Hepatocyte (in vitro differentiated cells): ENCODE results near the gene TXNRD1. TPM values are rescaled to one million over a fixed set of nuclear protein-coding genes. Genes with fewer than 3 reads are reported as not detected.
"Not testable (repeated sequence)": the region's sequence is repeated elsewhere in the genome, so short reads cannot be mapped to it uniquely, and the experiment has no call there.

Source experiments
- DNase-seq: peaks from one replicate; pipeline ENCODE4 v3.0.0-alpha.2; 2016; ENCODE audit warnings: low spot score
- H2AFZ ChIP-seq: fragments of 200-600 bp; sonication (generic); 2 replicates; pipeline ENCODE4 v1.6.0; 2016; ENCODE audit warnings: antibody characterized with exemption, mild to moderate bottlenecking
- H3K27ac ChIP-seq: fragments of 200-600 bp; sonication (generic); 2 replicates; pipeline ENCODE4 v1.5.1; 2016; ENCODE audit warnings: mild to moderate bottlenecking
- H3K27me3 ChIP-seq: fragments of 200-600 bp; sonication (generic); 2 replicates; pipeline ENCODE4 v1.6.1; 2016
- H3K36me3 ChIP-seq: fragments of 200-600 bp; sonication (generic); replicated peaks from 2 replicates; pipeline ENCODE4 v1.5.1; 2016; ENCODE audit warnings: low read depth; ENCODE audit not compliant: insufficient read depth
- H3K4me1 ChIP-seq: fragments of 200-600 bp; sonication (generic); 2 replicates; pipeline ENCODE4 v1.5.1; 2016; ENCODE audit warnings: mild to moderate bottlenecking, moderate library complexity; ENCODE audit not compliant: insufficient read depth
- H3K4me2 ChIP-seq: fragments of 200-600 bp; sonication (generic); 2 replicates; pipeline ENCODE4 v1.6.0; 2016
- H3K4me3 ChIP-seq: fragments of 200-600 bp; sonication (generic); 2 replicates; pipeline ENCODE4 v1.5.1; 2016; ENCODE audit warnings: mild to moderate bottlenecking
- H3K79me2 ChIP-seq: fragments of 200-600 bp; sonication (generic); 2 replicates; pipeline ENCODE4 v1.6.0; 2017; ENCODE audit warnings: mild to moderate bottlenecking
- H3K9me2 ChIP-seq: fragments of 200-600 bp; sonication (generic); replicated peaks from 2 replicates; pipeline ENCODE4 v1.6.0; 2017; ENCODE audit warnings: mild to moderate bottlenecking; ENCODE audit not compliant: insufficient read depth
- H3K9me3 ChIP-seq: fragments of 200-600 bp; sonication (generic); 2 replicates; pipeline ENCODE4 v1.5.1; 2016; ENCODE audit warnings: low read depth, mild to moderate bottlenecking
- H4K20me1 ChIP-seq: fragments of 200-600 bp; sonication (generic); 2 replicates; pipeline ENCODE4 v1.6.0; 2016; ENCODE audit warnings: mild to moderate bottlenecking; ENCODE audit not compliant: insufficient read depth, poor library complexity, severe bottlenecking
- CTCF ChIP-seq: fragments of 200-600 bp; sonication (generic); IDR thresholded peaks from 2 replicates; pipeline ENCODE4 v1.5.1; 2016; ENCODE audit warnings: antibody characterized with exemption, mild to moderate bottlenecking; ENCODE audit not compliant: poor library complexity
- EZH2 ChIP-seq: fragments of 200-600 bp; sonication (generic); IDR thresholded peaks from 2 replicates; pipeline ENCODE4 v1.6.1; 2016; ENCODE audit warnings: antibody characterized with exemption, mild to moderate bottlenecking, borderline replicate concordance
- EZH2phosphoT487 ChIP-seq: fragments of 200-600 bp; sonication (generic); IDR thresholded peaks from one replicate; pipeline ENCODE4 v1.6.1; 2018; ENCODE audit warnings: antibody characterized with exemption, mild to moderate bottlenecking, low read depth, moderate library complexity; ENCODE audit not compliant: unreplicated experiment, severe bottlenecking
- WGBS: methylation state at CpG from one replicate; pipeline ENCODE4 v1.1.6; 2016; ENCODE audit warnings: low lambda C conversion rate; ENCODE audit errors: missing lambda C conversion rate; 5-methylcytosine and 5-hydroxymethylcytosine counted together
- polyA plus RNA-seq: library from polyadenylated mRNA; unstranded; fragments of >200 nt; fragmentation: Nextera tagmentation; extraction: Ambion mirVana; gene quantifications from 2 replicates; pipeline ENCODE4 v1.2.1, GENCODE V29; 2016
- total RNA-seq: library from RNA; depleted of rRNA; stranded (reverse); fragments of >200 nt; gene quantifications from 2 replicates; pipeline ENCODE4 v1.2.3, GENCODE V29; 2014

Gene TXNRD1
- total and polyA plus RNA-seq, 2 experiments from 2014 or later: 49.8 to 113 TPM

GRCh38 chr12:104323899-104324298 lies 108.3 kb downstream of the TXNRD1 start:
- Histone ChIP-seq H3K4me3 (no peak overlapping the region), H3K4me1 (no peaks in the 10 kb centered on the region), H3K79me2 (no peaks in the 10 kb centered on the region), H3K27ac (no peak overlapping the region), H4K20me1 (no peaks in the 10 kb centered on the region), H3K36me3 (no peaks in the 10 kb centered on the region), H2AFZ (no peak overlapping the region), H3K4me2 (no peak overlapping the region), H3K9me2 (no peaks in the 10 kb centered on the region), H3K9me3 (no peaks in the 10 kb centered on the region), H3K27me3 (no peaks in the 10 kb centered on the region)
- TF ChIP-seq EZH2 (no peak), EZH2phosphoT487 (no peak), CTCF (no peak)
- no peak for DNase-seq
- WGBS: 100% methylated on average over 1 of the region's 1 CpG

DNA sequence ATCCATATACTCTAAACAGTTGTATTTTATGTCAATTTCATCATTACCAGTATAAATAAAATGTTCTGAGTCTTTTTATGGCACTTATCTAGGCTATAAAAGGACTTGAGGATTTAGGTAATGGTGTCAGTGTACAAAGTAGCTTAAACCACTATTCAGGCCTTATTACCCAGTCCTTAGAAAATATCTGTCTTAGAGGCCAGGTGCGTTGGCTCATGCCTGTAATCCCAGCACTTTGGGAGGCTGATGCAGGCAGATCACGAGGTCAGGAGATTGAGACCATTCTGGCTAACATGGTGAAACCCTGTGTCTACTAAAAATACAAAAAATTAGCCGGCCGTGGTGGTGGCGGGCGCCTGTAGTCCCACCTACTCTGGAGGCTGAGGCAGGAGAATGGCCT lies 112.7 kb downstream of the TXNRD1 start:
- WGBS: 89% methylated on average over 6 of the region's 6 CpGs
- not testable (repeated sequence) for H3K79me2 ChIP-seq, H3K4me1 ChIP-seq, H3K4me2 ChIP-seq, H3K27ac ChIP-seq, H3K4me3 ChIP-seq, H3K9me3 ChIP-seq, H4K20me1 ChIP-seq, H3K27me3 ChIP-seq, H3K36me3 ChIP-seq, H3K9me2 ChIP-seq, DNase-seq, H2AFZ ChIP-seq

DNA sequence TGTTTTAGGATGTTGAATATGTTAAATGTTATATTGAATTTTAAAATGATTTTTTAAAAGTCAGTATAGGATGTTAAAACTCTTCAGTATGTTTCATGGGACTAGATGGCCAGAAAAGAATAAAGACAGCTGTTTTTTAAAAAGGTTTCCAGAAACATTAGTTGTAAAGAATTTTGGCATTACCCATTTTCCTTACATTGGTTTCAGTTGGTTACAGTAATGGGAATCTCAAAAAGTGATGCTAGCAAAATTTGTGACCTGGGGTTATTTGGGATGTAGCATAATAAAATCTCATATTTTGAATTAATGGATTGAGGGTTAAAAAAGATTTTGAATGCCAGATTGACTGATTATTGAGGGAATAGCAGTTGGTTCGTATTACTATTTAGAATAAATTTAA lies 113.2 kb downstream of the TXNRD1 start:
- no peak overlapping the region for H2AFZ ChIP-seq
- no peaks in the 10 kb centered on the region for H3K79me2 ChIP-seq
- H3K4me3 ChIP-seq: no peak overlapping the region
- no peak overlapping the region for H3K4me2 ChIP-seq
- DNase-seq: no peak
- no peaks in the 10 kb centered on the region for H3K27me3 ChIP-seq
- H3K4me1 ChIP-seq: no peaks in the 10 kb centered on the region
- TF ChIP-seq CTCF: no peak
- TF ChIP-seq EZH2: no peak
- TF ChIP-seq EZH2phosphoT487: no peak
- no peaks in the 10 kb centered on the region for H3K9me2 ChIP-seq
- WGBS: 94% methylated on average over 1 of the region's 1 CpG
- H3K27ac ChIP-seq: no peak overlapping the region
- H4K20me1 ChIP-seq: no peaks in the 10 kb centered on the region
- H3K36me3 ChIP-seq: no peaks in the 10 kb centered on the region
- H3K9me3 ChIP-seq: no peaks in the 10 kb centered on the region

DNA sequence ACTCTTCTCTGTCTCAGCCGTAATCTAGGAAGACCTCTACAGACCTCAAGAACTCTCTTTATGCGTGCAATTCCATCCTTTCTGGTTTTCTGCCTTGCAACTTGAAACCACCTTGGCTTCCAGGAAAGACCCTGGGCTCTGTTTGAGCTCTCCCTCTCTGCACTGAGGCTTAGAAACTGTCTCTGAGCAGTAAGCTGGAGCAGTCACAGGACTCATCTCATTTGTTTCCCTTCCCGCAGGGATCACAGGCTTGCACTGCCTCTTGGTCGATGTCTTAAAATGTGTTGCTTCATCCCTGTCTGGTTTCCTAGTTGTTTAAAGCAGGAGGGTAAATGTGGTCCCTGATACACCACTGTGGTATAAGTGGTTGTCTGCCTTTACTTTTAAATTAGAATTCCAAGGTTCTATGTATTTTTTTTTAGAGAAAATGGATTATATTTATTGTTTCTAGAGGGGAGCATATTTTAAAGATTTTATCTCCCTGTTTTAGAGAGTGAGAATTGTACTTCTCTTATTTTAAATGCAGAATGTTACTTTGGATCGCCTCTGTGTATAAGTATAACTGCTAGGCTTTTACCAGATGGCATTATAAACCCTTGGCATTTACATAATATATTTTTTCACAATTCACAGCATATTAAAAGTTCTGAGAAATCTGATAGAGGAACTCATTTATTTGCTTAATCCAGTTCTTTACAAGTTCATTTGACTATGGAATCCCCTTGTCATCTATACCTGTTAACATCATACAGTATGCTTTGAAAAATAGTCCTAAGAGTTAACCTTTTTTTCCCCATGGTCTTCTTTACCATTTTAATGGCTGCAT lies 114.3 kb downstream of the TXNRD1 start:
- Histone ChIP-seq H3K9me2 (no peaks in the 10 kb centered on the region), H3K27ac (no peak overlapping the region), H3K27me3 (no peaks in the 10 kb centered on the region), H3K79me2 (no peaks in the 10 kb centered on the region), H3K4me2 (no peak overlapping the region), H3K4me1 (no peaks in the 10 kb centered on the region), H2AFZ (no peak overlapping the region), H3K4me3 (no peak overlapping the region), H3K9me3 (no peaks in the 10 kb centered on the region), H3K36me3 (no peaks in the 10 kb centered on the region), H4K20me1 (no peaks in the 10 kb centered on the region)
- WGBS: 85% methylated on average over 5 of the region's 5 CpGs
- no peak for DNase-seq
- TF ChIP-seq EZH2phosphoT487: no peak
- TF ChIP-seq CTCF: no peak
- TF ChIP-seq EZH2: no peak
